ENCODE data around the gene SSBP2.
A peak's percentile ranks its signal among the peaks of the same experiment; 100 is the strongest.

- TF ChIP-seq, protein P1, sequence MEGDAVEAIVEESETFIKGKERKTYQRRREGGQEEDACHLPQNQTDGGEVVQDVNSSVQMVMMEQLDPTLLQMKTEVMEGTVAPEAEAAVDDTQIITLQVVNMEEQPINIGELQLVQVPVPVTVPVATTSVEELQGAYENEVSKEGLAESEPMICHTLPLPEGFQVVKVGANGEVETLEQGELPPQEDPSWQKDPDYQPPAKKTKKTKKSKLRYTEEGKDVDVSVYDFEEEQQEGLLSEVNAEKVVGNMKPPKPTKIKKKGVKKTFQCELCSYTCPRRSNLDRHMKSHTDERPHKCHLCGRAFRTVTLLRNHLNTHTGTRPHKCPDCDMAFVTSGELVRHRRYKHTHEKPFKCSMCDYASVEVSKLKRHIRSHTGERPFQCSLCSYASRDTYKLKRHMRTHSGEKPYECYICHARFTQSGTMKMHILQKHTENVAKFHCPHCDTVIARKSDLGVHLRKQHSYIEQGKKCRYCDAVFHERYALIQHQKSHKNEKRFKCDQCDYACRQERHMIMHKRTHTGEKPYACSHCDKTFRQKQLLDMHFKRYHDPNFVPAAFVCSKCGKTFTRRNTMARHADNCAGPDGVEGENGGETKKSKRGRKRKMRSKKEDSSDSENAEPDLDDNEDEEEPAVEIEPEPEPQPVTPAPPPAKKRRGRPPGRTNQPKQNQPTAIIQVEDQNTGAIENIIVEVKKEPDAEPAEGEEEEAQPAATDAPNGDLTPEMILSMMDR (IDR thresholded peaks at IDR 0.05), result no peak
- peak; percentile 13 to 62 (median 18) for TF ChIP-seq POLR2AphosphoS5 (IDR thresholded peaks at IDR 0.05)
Observed at GRCh38 chr5:81787474-81788242, 36.8 kb upstream of the SSBP2 start.

Measured in stomach (tissue), 4 donors.